CD4-positive, CD25-positive, alpha-beta regulatory T cell (primary cell): Measurements from ENCODE around the gene HIRIP3. TPM values are rescaled to one million over a fixed set of nuclear protein-coding genes. Genes with fewer than 3 reads are reported as not detected.
A peak's percentile ranks its signal among the peaks of the same experiment; 100 is the strongest.

Experiments used
- ATAC-seq, 2 donors: fragments of 150-1000 bp; cut with Tn5 transposase; one replicate each; pipeline ENCODE4 v1.10.0; 2021; ENCODE audit warnings: low read depth in 2 of 2, moderate number of reproducible peaks in 2 of 2, moderate library complexity in 1 of 2
- DNase-seq, 3 donors: peaks; one replicate each; pipeline versions ENCODE4 v3.0.0 to v3.0.0-alpha.2; 2012 to 2022; ENCODE audit warnings: mixed read lengths in 1 of 3
- H3K27ac ChIP-seq: one replicate; pipeline ENCODE4 v1.7.0; 2013; ENCODE audit warnings: mild to moderate bottlenecking, low read length; ENCODE audit not compliant: insufficient read depth, poor library complexity, severe bottlenecking
- H3K27me3 ChIP-seq: one replicate; pipeline ENCODE4 v1.7.0; 2013; ENCODE audit warnings: low read length; ENCODE audit not compliant: control insufficient read depth, insufficient read depth
- H3K36me3 ChIP-seq: one replicate; pipeline ENCODE4 v1.7.0; 2013; ENCODE audit warnings: mild to moderate bottlenecking, low read length, moderate library complexity; ENCODE audit not compliant: control insufficient read depth, insufficient read depth
- H3K4me1 ChIP-seq: 2 replicates; pipeline ENCODE4 v1.7.0; 2013; ENCODE audit warnings: mild to moderate bottlenecking, low read length; ENCODE audit not compliant: insufficient read depth, control insufficient read depth, poor library complexity, severe bottlenecking
- H3K4me3 ChIP-seq: one replicate; pipeline ENCODE4 v1.7.0; 2013; ENCODE audit warnings: low read depth, mild to moderate bottlenecking, low read length, moderate library complexity
- H3K9me3 ChIP-seq, 2 experiments: 1 replicate in 1 of 2; 2 replicates in 1 of 2; pipeline ENCODE4 v1.7.0; 2013; ENCODE audit warnings: low read length in 2 of 2, mild to moderate bottlenecking in 1 of 2, moderate library complexity in 1 of 2; ENCODE audit not compliant: control insufficient read depth in 2 of 2
- H3K27ac Mint-ChIP-seq, 3 donors: one replicate each; pipeline ENCODE4 v1.8.0; 2020 to 2022; ENCODE audit warnings: mild to moderate bottlenecking in 3 of 3, mixed read lengths in 3 of 3, moderate library complexity in 2 of 3
- H3K27me3 Mint-ChIP-seq: one replicate; pipeline ENCODE4 v1.8.0; 2022; ENCODE audit warnings: mild to moderate bottlenecking, mixed read lengths
- H3K36me3 Mint-ChIP-seq: one replicate; pipeline ENCODE4 v1.8.0; 2020; ENCODE audit warnings: mixed read lengths
- H3K4me1 Mint-ChIP-seq, 4 donors: one replicate each; pipeline ENCODE4 v1.8.0; 2020 to 2022; ENCODE audit warnings: mixed read lengths in 4 of 4, mild to moderate bottlenecking in 1 of 4
- H3K4me3 Mint-ChIP-seq, 4 donors: one replicate each; pipeline ENCODE4 v1.8.0; 2020 to 2022; ENCODE audit warnings: mild to moderate bottlenecking in 4 of 4, mixed read lengths in 4 of 4, moderate library complexity in 3 of 4
- H3K9me3 Mint-ChIP-seq, 7 donors: one replicate each; pipeline ENCODE4 v1.8.0; 2020 to 2022; ENCODE audit warnings: mixed read lengths in 7 of 7, mild to moderate bottlenecking in 3 of 7, moderate library complexity in 2 of 7
- polyA plus RNA-seq, 4 donors: library from polyadenylated mRNA; unstranded; fragments of 300-500 nt; fragmentation: Illumina TruSeq; gene quantifications; one replicate each; pipeline ENCODE4 v1.2.3, GENCODE V29; 2021
- total RNA-seq: library from RNA; stranded (reverse); gene quantifications from one replicate; pipeline ENCODE4 v1.2.3, GENCODE V29; 2022

HIRIP3 gene
- total and polyA plus RNA-seq, 5 donors from 2014 or later, result 12.4 to 19.9 (median 15.0) TPM

- Histone ChIP-seq H3K9me3 (no peaks in the 10 kb centered on the region), H3K27ac (no peak within 1 kb of the TSS), H3K4me1 (peaks cover 13% of the 10 kb centered on the region), H3K27me3 (peaks cover 3% of the 10 kb centered on the region), H3K4me3 (no peak within 1 kb of the TSS), H3K36me3 (no peaks in the 10 kb centered on the region)
- H3K4me3 Mint-ChIP-seq, result peak within 1 kb of the TSS; percentile 10 to 64 (median 32)
- ATAC-seq (peak in 1 of 2 donors; percentile 25), DNase-seq (no peak)
- peak within 1 kb of the TSS in 1 of 3 donors; percentile 43 for H3K27ac Mint-ChIP-seq
- peaks cover 4 to 17% (median 9%) of the 10 kb centered on the region in 4 donors for H3K4me1 Mint-ChIP-seq
- no peaks in the 10 kb centered on the region for H3K36me3 Mint-ChIP-seq
- peaks cover 0 to 1% (median 0%) of the 10 kb centered on the region in 7 donors for H3K9me3 Mint-ChIP-seq
- H3K27me3 Mint-ChIP-seq, result peaks cover 61% of the 10 kb centered on the region
These were observed 35.5 kb upstream of the HIRIP3 start, which contains the start of gene TLCD3B for GRCh38 chr16:30030841-30031413. TLCD3B (minus strand) TSS chr16:30031271; CDS start chr16:30030527, 744 bp downstream.

- DNase-seq, result no peak
- no peaks in the 10 kb centered on the region for H3K9me3 ChIP-seq
- H3K27ac ChIP-seq, result no peak overlapping the region
- Mint-ChIP-seq H3K4me1 (peaks cover 4 to 17% (median 9%) of the 10 kb centered on the region in 4 donors), H3K27me3 (peaks cover 61% of the 10 kb centered on the region), H3K9me3 (peaks cover 0 to 1% (median 0%) of the 10 kb centered on the region in 7 donors), H3K36me3 (no peaks in the 10 kb centered on the region), H3K27ac (no peak overlapping the region), H3K4me3 (peak overlapping the region in 1 of 4 donors; percentile 43)
- no peak overlapping the region for H3K4me3 ChIP-seq
- H3K4me1 ChIP-seq, result peaks cover 13% of the 10 kb centered on the region
- H3K27me3 ChIP-seq, result peaks cover 3% of the 10 kb centered on the region
- no peak for ATAC-seq
- no peaks in the 10 kb centered on the region for H3K36me3 ChIP-seq
These were observed 34.7 kb upstream of the HIRIP3 start for GRCh38 chr16:30030011-30030685.

- no peak overlapping the region for H3K27ac ChIP-seq
- no peak overlapping the region for H3K4me3 ChIP-seq
- H3K36me3 ChIP-seq, result no peaks in the 10 kb centered on the region
- H3K27me3 ChIP-seq, result peaks cover 3% of the 10 kb centered on the region
- Mint-ChIP-seq H3K4me3 (no peak overlapping the region), H3K9me3 (peaks cover 0 to 1% (median 0%) of the 10 kb centered on the region in 7 donors), H3K27ac (no peak overlapping the region), H3K36me3 (no peaks in the 10 kb centered on the region), H3K27me3 (peaks cover 58% of the 10 kb centered on the region), H3K4me1 (peaks cover 4 to 17% (median 9%) of the 10 kb centered on the region in 4 donors)
- ATAC-seq (no peak), DNase-seq (no peak)
- H3K4me1 ChIP-seq, result peaks cover 13% of the 10 kb centered on the region
- no peaks in the 10 kb centered on the region for H3K9me3 ChIP-seq
These were observed 33.1 kb upstream of the HIRIP3 start for GRCh38 chr16:30028438-30029076.

GRCh38 chr16:30027588-30028437 lies 32.4 kb upstream of the HIRIP3 start:
- Mint-ChIP-seq H3K4me3 (peak overlapping the region in 1 of 4 donors; percentile 58), H3K9me3 (peaks cover 0 to 1% (median 0%) of the 10 kb centered on the region in 7 donors), H3K4me1 (peaks cover 4 to 17% (median 9%) of the 10 kb centered on the region in 4 donors), H3K27ac (peak overlapping the region in 1 of 3 donors; percentile 53), H3K27me3 (peaks cover 55% of the 10 kb centered on the region), H3K36me3 (no peaks in the 10 kb centered on the region)
- DNase-seq, result no peak
- H3K27ac ChIP-seq, result no peak overlapping the region
- peaks cover 13% of the 10 kb centered on the region for H3K4me1 ChIP-seq
- no peak overlapping the region for H3K4me3 ChIP-seq
- no peaks in the 10 kb centered on the region for H3K9me3 ChIP-seq
- H3K36me3 ChIP-seq, result no peaks in the 10 kb centered on the region
- H3K27me3 ChIP-seq, result peaks cover 3% of the 10 kb centered on the region
- ATAC-seq, result no peak

GRCh38 chr16:30026449-30026848 lies 31.0 kb upstream of the HIRIP3 start:
- H3K27ac ChIP-seq, result no peak overlapping the region
- Mint-ChIP-seq H3K27ac (no peak overlapping the region), H3K36me3 (no peaks in the 10 kb centered on the region), H3K4me1 (peaks cover 0 to 14% (median 6%) of the 10 kb centered on the region in 4 donors), H3K9me3 (peaks cover 0 to 1% (median 0%) of the 10 kb centered on the region in 7 donors), H3K27me3 (peaks cover 50% of the 10 kb centered on the region), H3K4me3 (no peak overlapping the region)
- H3K4me3 ChIP-seq, result no peak overlapping the region
- H3K27me3 ChIP-seq, result no peaks in the 10 kb centered on the region
- H3K36me3 ChIP-seq, result no peaks in the 10 kb centered on the region
- no peaks in the 10 kb centered on the region for H3K9me3 ChIP-seq
- no peak for DNase-seq
- ATAC-seq, result no peak
- peaks cover 17% of the 10 kb centered on the region for H3K4me1 ChIP-seq

- DNase-seq (no peak), ATAC-seq (no peak)
- H3K36me3 Mint-ChIP-seq, result no peaks in the 10 kb centered on the region
- no peak overlapping the region for H3K27ac ChIP-seq
- H3K4me1 ChIP-seq, result peaks cover 17% of the 10 kb centered on the region
- H3K36me3 ChIP-seq, result no peaks in the 10 kb centered on the region
- no peak overlapping the region for H3K4me3 Mint-ChIP-seq
- H3K27me3 Mint-ChIP-seq, result peaks cover 59% of the 10 kb centered on the region
- no peak overlapping the region for H3K4me3 ChIP-seq
- no peaks in the 10 kb centered on the region for H3K9me3 ChIP-seq
- peaks cover 0 to 19% (median 10%) of the 10 kb centered on the region in 4 donors for H3K4me1 Mint-ChIP-seq
- peaks cover 0 to 1% (median 0%) of the 10 kb centered on the region in 7 donors for H3K9me3 Mint-ChIP-seq
- no peak overlapping the region for H3K27ac Mint-ChIP-seq
- H3K27me3 ChIP-seq, result no peaks in the 10 kb centered on the region
These were observed 30.2 kb upstream of the HIRIP3 start for GRCh38 chr16:30025574-30025973.

- no peak for DNase-seq
- no peak overlapping the region for H3K27ac ChIP-seq
- ATAC-seq, result no peak
- H3K27me3 ChIP-seq, result no peaks in the 10 kb centered on the region
- no peak overlapping the region for H3K4me3 Mint-ChIP-seq
- H3K4me3 ChIP-seq, result no peak overlapping the region
- peaks cover 0 to 20% (median 10%) of the 10 kb centered on the region in 4 donors for H3K4me1 Mint-ChIP-seq
- no peaks in the 10 kb centered on the region for H3K36me3 ChIP-seq
- H3K9me3 Mint-ChIP-seq, result peaks cover 0 to 1% (median 0%) of the 10 kb centered on the region in 7 donors
- H3K4me1 ChIP-seq, result peaks cover 13% of the 10 kb centered on the region
- H3K9me3 ChIP-seq, result no peaks in the 10 kb centered on the region
- H3K36me3 Mint-ChIP-seq, result no peaks in the 10 kb centered on the region
- peaks cover 60% of the 10 kb centered on the region for H3K27me3 Mint-ChIP-seq
- no peak overlapping the region for H3K27ac Mint-ChIP-seq
These were observed 29.7 kb upstream of the HIRIP3 start for GRCh38 chr16:30025156-30025555.
